Liver (tissue), 9 donors: ENCODE measurements around the gene TMEM205. TPM values are rescaled to one million over a fixed set of nuclear protein-coding genes. Genes with fewer than 3 reads are reported as not detected.

Experiments
- DNase-seq: peaks from one replicate; pipeline ENCODE4 v3.0.0-alpha.2; 2017; ENCODE audit warnings: low spot score
- H3K27ac ChIP-seq, 2 donors: one replicate each; pipeline ENCODE4 v1.7.0; 2013; ENCODE audit warnings: inconsistent platforms in 2 of 2, low read length in 2 of 2, control low read depth in 1 of 2, low read depth in 1 of 2, mild to moderate bottlenecking in 1 of 2
- H3K27me3 ChIP-seq, 4 donors: one replicate each; pipeline versions ENCODE4 v1.6.1 to v1.7.0; 2013; ENCODE audit warnings: low read length in 3 of 4, inconsistent platforms in 1 of 4, mild to moderate bottlenecking in 1 of 4, moderate library complexity in 1 of 4; ENCODE audit not compliant: control insufficient read depth in 4 of 4, insufficient read depth in 4 of 4
- H3K36me3 ChIP-seq, 4 donors: one replicate each; pipeline versions ENCODE4 v1.6.1 to v1.7.0; 2013; ENCODE audit warnings: low read length in 3 of 4, mild to moderate bottlenecking in 3 of 4, low read depth in 1 of 4, moderate library complexity in 1 of 4; ENCODE audit not compliant: control insufficient read depth in 4 of 4, insufficient read depth in 3 of 4
- H3K4me1 ChIP-seq, 4 donors: one replicate each; pipeline versions ENCODE4 v1.6.1 to v1.7.0; 2013; ENCODE audit warnings: low read length in 3 of 4, mild to moderate bottlenecking in 3 of 4, moderate library complexity in 1 of 4; ENCODE audit not compliant: control insufficient read depth in 4 of 4, insufficient read depth in 4 of 4
- H3K4me3 ChIP-seq, 3 donors: one replicate each; pipeline versions ENCODE4 v1.6.1 to v1.7.0; 2013; ENCODE audit warnings: low read length in 3 of 3, control low read depth in 1 of 3, low read depth in 1 of 3, mild to moderate bottlenecking in 1 of 3
- H3K9ac ChIP-seq, 2 donors: one replicate each; pipeline ENCODE4 v1.7.0; 2013; ENCODE audit warnings: low read length in 2 of 2, mild to moderate bottlenecking in 2 of 2, moderate library complexity in 2 of 2, control low read depth in 1 of 2, low read depth in 1 of 2
- H3K9me3 ChIP-seq, 4 donors: one replicate each; pipeline versions ENCODE4 v1.6.1 to v1.7.0; 2013; ENCODE audit warnings: low read length in 3 of 4; ENCODE audit not compliant: control insufficient read depth in 4 of 4
- EGR1 ChIP-seq, 2 donors: IDR thresholded peaks; 2 replicates each; pipeline ENCODE4 v1.6.1; 2016 to 2018; ENCODE audit warnings: antibody characterized with exemption in 2 of 2, low read depth in 2 of 2
- FOXA1 ChIP-seq: IDR thresholded peaks from 2 replicates; pipeline ENCODE4 v1.6.1; 2016; ENCODE audit warnings: antibody characterized with exemption
- FOXA2 ChIP-seq: IDR thresholded peaks from 2 replicates; pipeline ENCODE4 v1.6.1; 2016; ENCODE audit warnings: antibody characterized with exemption
- GABPA ChIP-seq, 2 donors: IDR thresholded peaks in 1 of 2; conservative IDR thresholded peaks in 1 of 2; 2 replicates each; pipeline ENCODE4 v1.6.1; 2016; ENCODE audit warnings: antibody characterized with exemption in 2 of 2, mild to moderate bottlenecking in 1 of 2, moderate library complexity in 1 of 2
- HNF4A ChIP-seq, 2 donors: conservative IDR thresholded peaks; 2 replicates each; pipeline ENCODE4 v1.6.1; 2016; ENCODE audit warnings: antibody characterized with exemption in 2 of 2, mild to moderate bottlenecking in 2 of 2
- HNF4G ChIP-seq: IDR thresholded peaks from 2 replicates; pipeline ENCODE4 v1.6.1; 2016; ENCODE audit warnings: antibody characterized with exemption
- JUND ChIP-seq, 2 donors: IDR thresholded peaks; 2 replicates each; pipeline ENCODE4 v1.6.1; 2016; ENCODE audit warnings: antibody characterized with exemption in 2 of 2
- NR2F2 ChIP-seq: IDR thresholded peaks from 2 replicates; pipeline ENCODE4 v1.6.1; 2016; ENCODE audit warnings: antibody characterized with exemption
- RAD21 ChIP-seq, 2 donors: IDR thresholded peaks; 2 replicates each; pipeline ENCODE4 v1.6.1; 2016; ENCODE audit warnings: antibody characterized with exemption in 2 of 2, mild to moderate bottlenecking in 2 of 2
- RXRA ChIP-seq, 2 donors: IDR thresholded peaks; 2 replicates each; pipeline ENCODE4 v1.6.1; 2017 to 2018; ENCODE audit warnings: antibody characterized with exemption in 2 of 2, mild to moderate bottlenecking in 1 of 2
- SP1 ChIP-seq: IDR thresholded peaks from 2 replicates; pipeline ENCODE4 v1.6.1; 2018; ENCODE audit warnings: antibody characterized with exemption, mild to moderate bottlenecking
- TAF1 ChIP-seq: conservative IDR thresholded peaks from 2 replicates; pipeline ENCODE4 v1.6.1; 2016; ENCODE audit warnings: antibody characterized with exemption, mild to moderate bottlenecking
- YY1 ChIP-seq: IDR thresholded peaks from 2 replicates; pipeline ENCODE4 v1.6.1; 2016; ENCODE audit warnings: antibody characterized with exemption, mild to moderate bottlenecking
- WGBS: extraction: QIAGEN DNeasy Blood & Tissue Kit; methylation state at CpG from one replicate; pipeline ENCODE4 v1.1.7; 2013; 5-methylcytosine and 5-hydroxymethylcytosine counted together
- polyA plus RNA-seq, 2 donors: library from polyadenylated mRNA; stranded (reverse) in 1 of 2; unstranded in 1 of 2; fragments of 200-250 nt in 1 of 2; fragments of >200 nt in 1 of 2; fragmentation: Nextera tagmentation in 1 of 2; extraction: Ambion mirVana in 1 of 2; gene quantifications; one replicate each; pipeline versions ENCODE4 v1.2.1 to v1.2.3, GENCODE V29; 2013 to 2015
- total RNA-seq, 2 donors: library from RNA; depleted of rRNA; stranded (reverse); fragments of >200 nt; gene quantifications; one replicate each; pipeline ENCODE4 v1.2.3, GENCODE V29; 2014
- TF ChIP-seq, protein P1 (sequence below): fragments of 150-350 bp; IDR thresholded peaks from 2 replicates; pipeline ENCODE4 v1.5.1; 2017; ENCODE audit warnings: improper control_type of control experiment, low read depth, low read length; ENCODE audit not compliant: missing input control
- TF ChIP-seq, protein P2 (sequence below): IDR thresholded peaks from 2 replicates; pipeline ENCODE4 v1.6.1; 2016; ENCODE audit warnings: antibody characterized with exemption
- TF ChIP-seq, protein P3 (sequence below): IDR thresholded peaks from 2 replicates; pipeline ENCODE4 v1.6.1; 2016; ENCODE audit warnings: antibody characterized with exemption
- TF ChIP-seq, protein P4 (sequence below): IDR thresholded peaks from 2 replicates; pipeline ENCODE4 v1.6.1; 2016; ENCODE audit warnings: antibody characterized with exemption, mild to moderate bottlenecking
- TF ChIP-seq, protein P5 (sequence below): IDR thresholded peaks from 2 replicates; pipeline ENCODE4 v1.6.1; 2016; ENCODE audit warnings: antibody characterized with exemption
- donor health status: healthy.
- donor health status: healthy.
- donor health status: healthy.
- donor health status: healthy.
- donor health status: healthy.

Gene TMEM205
- total and polyA plus RNA-seq, 4 donors, result 110 to 410 (median 272) TPM

DNA sequence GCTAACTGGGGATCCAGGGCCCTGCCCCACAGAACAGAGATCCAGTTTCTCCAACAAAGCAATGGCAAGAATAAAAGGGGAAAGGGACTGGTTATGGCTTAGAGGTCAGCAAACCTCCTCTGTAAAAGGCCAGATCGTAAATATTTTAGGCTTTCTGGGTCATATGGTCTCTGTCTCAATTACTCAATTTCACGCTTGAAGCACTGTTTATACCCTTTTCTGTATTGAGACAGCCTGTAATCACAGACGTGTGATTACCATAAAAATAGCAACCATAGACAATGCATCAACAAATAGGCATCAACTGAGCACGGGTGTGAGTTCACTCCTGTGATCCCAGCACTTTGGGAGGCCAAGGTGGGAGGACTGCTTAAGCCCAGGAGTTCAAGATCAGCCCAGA lies 15.9 kb downstream of the TMEM205 start:
- no peak overlapping the region for H3K4me3 ChIP-seq
- H3K27ac ChIP-seq, result no peak overlapping the region
- 87% methylated on average over 4 of the region's 4 CpGs for WGBS
- H3K9ac ChIP-seq, result no peak overlapping the region
- H3K4me1 ChIP-seq, result no peaks in the 10 kb centered on the region
- no peaks in the 10 kb centered on the region for H3K9me3 ChIP-seq
- peaks cover 2 to 7% (median 4%) of the 10 kb centered on the region in 4 donors for H3K36me3 ChIP-seq
- H3K27me3 ChIP-seq, result no peaks in the 10 kb centered on the region
- TF ChIP-seq EGR1 (IDR thresholded peaks at IDR 0.05; ENCODE audit: low read depth in 2 of 2), result no peak
- no peak for TF ChIP-seq JUND (IDR thresholded peaks at IDR 0.05)
- TF ChIP-seq SP1, result no peak
- no peak for TF ChIP-seq RXRA (IDR thresholded peaks at IDR 0.05)
- TF ChIP-seq HNF4A (conservative IDR thresholded peaks at IDR 0.05), result no peak
- no peak for TF ChIP-seq YY1
- no peak for TF ChIP-seq NR2F2
- no peak for TF ChIP-seq HNF4G
- TF ChIP-seq, protein P1, sequence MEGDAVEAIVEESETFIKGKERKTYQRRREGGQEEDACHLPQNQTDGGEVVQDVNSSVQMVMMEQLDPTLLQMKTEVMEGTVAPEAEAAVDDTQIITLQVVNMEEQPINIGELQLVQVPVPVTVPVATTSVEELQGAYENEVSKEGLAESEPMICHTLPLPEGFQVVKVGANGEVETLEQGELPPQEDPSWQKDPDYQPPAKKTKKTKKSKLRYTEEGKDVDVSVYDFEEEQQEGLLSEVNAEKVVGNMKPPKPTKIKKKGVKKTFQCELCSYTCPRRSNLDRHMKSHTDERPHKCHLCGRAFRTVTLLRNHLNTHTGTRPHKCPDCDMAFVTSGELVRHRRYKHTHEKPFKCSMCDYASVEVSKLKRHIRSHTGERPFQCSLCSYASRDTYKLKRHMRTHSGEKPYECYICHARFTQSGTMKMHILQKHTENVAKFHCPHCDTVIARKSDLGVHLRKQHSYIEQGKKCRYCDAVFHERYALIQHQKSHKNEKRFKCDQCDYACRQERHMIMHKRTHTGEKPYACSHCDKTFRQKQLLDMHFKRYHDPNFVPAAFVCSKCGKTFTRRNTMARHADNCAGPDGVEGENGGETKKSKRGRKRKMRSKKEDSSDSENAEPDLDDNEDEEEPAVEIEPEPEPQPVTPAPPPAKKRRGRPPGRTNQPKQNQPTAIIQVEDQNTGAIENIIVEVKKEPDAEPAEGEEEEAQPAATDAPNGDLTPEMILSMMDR, result no peak
- TF ChIP-seq FOXA1, result no peak
- no peak for TF ChIP-seq FOXA2
- TF ChIP-seq, protein P2, sequence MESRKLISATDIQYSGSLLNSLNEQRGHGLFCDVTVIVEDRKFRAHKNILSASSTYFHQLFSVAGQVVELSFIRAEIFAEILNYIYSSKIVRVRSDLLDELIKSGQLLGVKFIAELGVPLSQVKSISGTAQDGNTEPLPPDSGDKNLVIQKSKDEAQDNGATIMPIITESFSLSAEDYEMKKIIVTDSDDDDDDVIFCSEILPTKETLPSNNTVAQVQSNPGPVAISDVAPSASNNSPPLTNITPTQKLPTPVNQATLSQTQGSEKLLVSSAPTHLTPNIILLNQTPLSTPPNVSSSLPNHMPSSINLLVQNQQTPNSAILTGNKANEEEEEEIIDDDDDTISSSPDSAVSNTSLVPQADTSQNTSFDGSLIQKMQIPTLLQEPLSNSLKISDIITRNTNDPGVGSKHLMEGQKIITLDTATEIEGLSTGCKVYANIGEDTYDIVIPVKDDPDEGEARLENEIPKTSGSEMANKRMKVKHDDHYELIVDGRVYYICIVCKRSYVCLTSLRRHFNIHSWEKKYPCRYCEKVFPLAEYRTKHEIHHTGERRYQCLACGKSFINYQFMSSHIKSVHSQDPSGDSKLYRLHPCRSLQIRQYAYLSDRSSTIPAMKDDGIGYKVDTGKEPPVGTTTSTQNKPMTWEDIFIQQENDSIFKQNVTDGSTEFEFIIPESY, result no peak
- TF ChIP-seq RAD21 (IDR thresholded peaks at IDR 0.05), result no peak
- TF ChIP-seq, protein P3, sequence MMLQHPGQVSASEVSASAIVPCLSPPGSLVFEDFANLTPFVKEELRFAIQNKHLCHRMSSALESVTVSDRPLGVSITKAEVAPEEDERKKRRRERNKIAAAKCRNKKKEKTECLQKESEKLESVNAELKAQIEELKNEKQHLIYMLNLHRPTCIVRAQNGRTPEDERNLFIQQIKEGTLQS, result no peak
- TF ChIP-seq TAF1, result no peak
- TF ChIP-seq, protein P4, sequence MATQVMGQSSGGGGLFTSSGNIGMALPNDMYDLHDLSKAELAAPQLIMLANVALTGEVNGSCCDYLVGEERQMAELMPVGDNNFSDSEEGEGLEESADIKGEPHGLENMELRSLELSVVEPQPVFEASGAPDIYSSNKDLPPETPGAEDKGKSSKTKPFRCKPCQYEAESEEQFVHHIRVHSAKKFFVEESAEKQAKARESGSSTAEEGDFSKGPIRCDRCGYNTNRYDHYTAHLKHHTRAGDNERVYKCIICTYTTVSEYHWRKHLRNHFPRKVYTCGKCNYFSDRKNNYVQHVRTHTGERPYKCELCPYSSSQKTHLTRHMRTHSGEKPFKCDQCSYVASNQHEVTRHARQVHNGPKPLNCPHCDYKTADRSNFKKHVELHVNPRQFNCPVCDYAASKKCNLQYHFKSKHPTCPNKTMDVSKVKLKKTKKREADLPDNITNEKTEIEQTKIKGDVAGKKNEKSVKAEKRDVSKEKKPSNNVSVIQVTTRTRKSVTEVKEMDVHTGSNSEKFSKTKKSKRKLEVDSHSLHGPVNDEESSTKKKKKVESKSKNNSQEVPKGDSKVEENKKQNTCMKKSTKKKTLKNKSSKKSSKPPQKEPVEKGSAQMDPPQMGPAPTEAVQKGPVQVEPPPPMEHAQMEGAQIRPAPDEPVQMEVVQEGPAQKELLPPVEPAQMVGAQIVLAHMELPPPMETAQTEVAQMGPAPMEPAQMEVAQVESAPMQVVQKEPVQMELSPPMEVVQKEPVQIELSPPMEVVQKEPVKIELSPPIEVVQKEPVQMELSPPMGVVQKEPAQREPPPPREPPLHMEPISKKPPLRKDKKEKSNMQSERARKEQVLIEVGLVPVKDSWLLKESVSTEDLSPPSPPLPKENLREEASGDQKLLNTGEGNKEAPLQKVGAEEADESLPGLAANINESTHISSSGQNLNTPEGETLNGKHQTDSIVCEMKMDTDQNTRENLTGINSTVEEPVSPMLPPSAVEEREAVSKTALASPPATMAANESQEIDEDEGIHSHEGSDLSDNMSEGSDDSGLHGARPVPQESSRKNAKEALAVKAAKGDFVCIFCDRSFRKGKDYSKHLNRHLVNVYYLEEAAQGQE, result no peak
- TF ChIP-seq GABPA (IDR thresholded peaks at IDR 0.05 in 1 of 2, conservative IDR thresholded peaks at IDR 0.05 in 1 of 2), result no peak
- TF ChIP-seq, protein P5, sequence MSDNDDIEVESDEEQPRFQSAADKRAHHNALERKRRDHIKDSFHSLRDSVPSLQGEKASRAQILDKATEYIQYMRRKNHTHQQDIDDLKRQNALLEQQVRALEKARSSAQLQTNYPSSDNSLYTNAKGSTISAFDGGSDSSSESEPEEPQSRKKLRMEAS, result no peak
- DNase-seq, result no peak
